AG04449 (cell line): ENCODE measurements around the gene SLC13A4.

Experiments
- CTCF ChIA-PET: fragments of 350-600 bp; formaldehyde crosslinking; extraction: SDS; loops from one replicate; lab custom pipeline; 2021; ENCODE audit warnings: antibody characterized with exemption; lab: Yijun Ruan, JAX
- POLR2A ChIA-PET: fragments of 400-600, 350-600 bp; formaldehyde crosslinking; extraction: SDS; loops from one replicate; lab custom pipeline; 2020; ENCODE audit warnings: antibody characterized with exemption, inconsistent platforms; lab: Yijun Ruan, JAX
- DNase-seq: peaks from one replicate; pipeline ENCODE4 v3.0.0-alpha.2; 2010; ENCODE audit warnings: low read depth, low spot score
- H3K4me3 ChIP-seq: 2 replicates; pipeline ENCODE4 v1.5.1; 2011; ENCODE audit warnings: low read depth, mild to moderate bottlenecking, control low read depth, low read length
- TF ChIP-seq, protein P1 (sequence below): IDR thresholded peaks from one replicate; pipeline ENCODE4 v1.5.1; 2011; ENCODE audit warnings: mild to moderate bottlenecking, moderate library complexity, low read length, control low read depth, inconsistent platforms; ENCODE audit not compliant: insufficient read depth; ENCODE audit errors: missing control alignments

The SLC13A4 gene

DNA sequence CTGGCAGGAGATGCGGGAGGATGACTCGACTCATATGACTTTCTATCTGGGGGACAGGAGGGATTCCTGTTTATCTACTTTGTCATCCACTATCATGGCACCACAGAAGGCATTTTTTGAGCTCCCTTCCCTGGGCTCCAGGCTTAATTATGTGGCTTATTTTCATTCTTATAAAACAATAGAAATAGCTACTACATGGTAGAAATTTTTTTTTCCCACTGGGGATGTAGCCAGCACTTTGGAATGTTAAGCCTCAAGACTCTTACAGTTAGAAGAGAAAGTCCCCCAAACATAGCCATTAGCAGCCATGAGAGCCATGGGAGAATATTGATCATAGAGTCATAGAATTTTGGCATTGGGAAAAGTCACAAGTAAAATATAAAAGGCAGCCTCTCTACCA is 35.3 kb upstream of the SLC13A4 start:
- TF ChIP-seq, protein P1, sequence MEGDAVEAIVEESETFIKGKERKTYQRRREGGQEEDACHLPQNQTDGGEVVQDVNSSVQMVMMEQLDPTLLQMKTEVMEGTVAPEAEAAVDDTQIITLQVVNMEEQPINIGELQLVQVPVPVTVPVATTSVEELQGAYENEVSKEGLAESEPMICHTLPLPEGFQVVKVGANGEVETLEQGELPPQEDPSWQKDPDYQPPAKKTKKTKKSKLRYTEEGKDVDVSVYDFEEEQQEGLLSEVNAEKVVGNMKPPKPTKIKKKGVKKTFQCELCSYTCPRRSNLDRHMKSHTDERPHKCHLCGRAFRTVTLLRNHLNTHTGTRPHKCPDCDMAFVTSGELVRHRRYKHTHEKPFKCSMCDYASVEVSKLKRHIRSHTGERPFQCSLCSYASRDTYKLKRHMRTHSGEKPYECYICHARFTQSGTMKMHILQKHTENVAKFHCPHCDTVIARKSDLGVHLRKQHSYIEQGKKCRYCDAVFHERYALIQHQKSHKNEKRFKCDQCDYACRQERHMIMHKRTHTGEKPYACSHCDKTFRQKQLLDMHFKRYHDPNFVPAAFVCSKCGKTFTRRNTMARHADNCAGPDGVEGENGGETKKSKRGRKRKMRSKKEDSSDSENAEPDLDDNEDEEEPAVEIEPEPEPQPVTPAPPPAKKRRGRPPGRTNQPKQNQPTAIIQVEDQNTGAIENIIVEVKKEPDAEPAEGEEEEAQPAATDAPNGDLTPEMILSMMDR = no peak
- H3K4me3 ChIP-seq = no peak overlapping the region
- CTCF ChIA-PET = interaction anchor here (1.4 kb wide), 1 partner anchor 101 kb away, joined by 3 read pairs; the partner anchor contains the start of gene STMP1
- DNase-seq = no peak
- POLR2A ChIA-PET = no interaction called here

DNA sequence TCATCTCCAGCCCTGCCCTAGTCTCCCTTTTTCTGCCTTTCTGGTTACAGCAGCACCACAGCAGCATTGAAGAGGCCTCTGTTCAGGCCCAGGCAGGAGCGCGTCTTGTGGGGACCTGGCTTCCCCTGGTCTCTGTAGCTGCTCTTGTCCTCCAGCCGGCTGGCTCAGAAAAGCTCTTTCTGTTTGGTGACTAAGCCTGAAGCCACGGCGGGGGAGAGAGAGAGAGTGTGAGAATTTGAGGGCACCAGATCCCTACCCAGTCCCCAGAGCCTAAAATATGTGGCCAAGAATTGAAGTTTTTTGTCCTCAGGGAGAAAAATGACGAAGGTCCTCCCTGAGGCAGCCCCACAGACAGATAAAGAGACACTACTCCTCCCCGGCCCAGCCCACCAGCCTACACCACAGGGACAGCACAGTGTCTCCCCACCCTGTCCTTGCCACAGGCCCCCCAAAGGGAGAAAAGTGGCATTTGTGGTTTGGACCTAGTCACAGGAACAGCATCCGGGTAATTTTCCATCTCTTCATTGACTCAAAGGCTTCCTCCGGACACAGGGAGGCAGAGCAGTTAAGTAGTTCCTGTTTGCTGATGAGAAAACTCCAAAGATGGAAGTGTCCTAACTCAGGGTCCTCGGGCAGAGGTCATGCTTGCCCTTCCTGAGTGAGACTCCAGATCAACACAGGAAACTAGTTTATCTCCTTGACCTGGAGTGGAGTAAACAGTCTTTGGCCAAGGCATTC is 33.9 kb upstream of the SLC13A4 start:
- DNase-seq = no peak
- ChIA-PET CTCF (no interaction called here), POLR2A (interaction anchor here (0.6 to 1.0 kb wide), 3 partner anchors 16 to 52 kb away, joined by 3 read pairs; no protein-coding TSS in a partner anchor)
- no peak overlapping the region for H3K4me3 ChIP-seq
- TF ChIP-seq, protein P1 = no peak

DNA sequence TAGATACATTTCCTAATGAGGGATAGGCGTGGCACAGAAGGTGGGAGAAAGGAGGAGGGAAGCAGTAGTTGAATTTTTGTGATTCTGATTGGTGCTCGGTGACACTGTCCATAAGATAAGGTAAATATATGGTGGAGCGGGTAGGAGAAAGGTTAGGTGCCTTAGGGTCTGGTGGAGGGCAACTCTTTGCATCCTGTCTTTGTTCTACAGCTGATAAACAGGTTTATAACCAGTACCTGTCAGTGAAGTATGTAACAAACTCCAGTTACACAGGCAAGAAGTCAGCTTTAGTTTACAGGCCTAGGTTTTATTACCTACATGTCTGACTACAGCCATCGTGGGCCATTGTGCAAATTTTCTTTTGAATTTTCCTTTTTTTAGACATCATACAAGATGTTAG is 31.5 kb upstream of the SLC13A4 start:
- DNase-seq = no peak
- ChIA-PET POLR2A (no interaction called here), CTCF (interaction anchor here (1.2 kb wide), 1 partner anchor 15 kb away, joined by 3 read pairs; no protein-coding TSS in a partner anchor)
- H3K4me3 ChIP-seq = no peak overlapping the region
- TF ChIP-seq, protein P1 = no peak

DNA sequence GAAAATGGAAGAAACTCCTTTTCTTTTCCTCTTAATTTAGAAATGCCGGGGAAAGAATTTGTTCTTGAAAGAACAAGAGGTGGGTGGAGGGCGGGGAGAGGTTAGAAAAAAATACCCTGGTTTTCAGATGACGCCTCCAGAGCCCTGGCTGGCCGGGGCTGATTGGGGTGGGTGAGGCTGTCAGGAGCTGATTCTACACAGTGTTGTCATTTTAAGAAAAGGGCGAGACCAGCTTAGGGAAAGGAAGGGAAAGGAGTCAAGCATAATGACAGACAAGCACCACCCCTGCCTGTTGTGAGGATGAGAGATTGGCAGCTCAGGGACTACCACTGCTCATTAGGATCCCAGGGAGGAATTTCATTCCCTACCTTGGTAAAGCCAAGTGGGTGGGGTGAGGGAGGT is 30.5 kb upstream of the SLC13A4 start:
- H3K4me3 ChIP-seq = no peak overlapping the region
- DNase-seq = no peak
- ChIA-PET POLR2A (interaction anchor here (1.0 kb wide), 1 partner anchor 96 kb away, joined by 3 read pairs; the partner anchor contains the start of gene STMP1), CTCF (interaction anchor here (1.2 to 1.3 kb wide), 2 partner anchors 14 to 87 kb away, joined by 3 to 6 read pairs; no protein-coding TSS in a partner anchor)
- TF ChIP-seq, protein P1 = no peak

DNA sequence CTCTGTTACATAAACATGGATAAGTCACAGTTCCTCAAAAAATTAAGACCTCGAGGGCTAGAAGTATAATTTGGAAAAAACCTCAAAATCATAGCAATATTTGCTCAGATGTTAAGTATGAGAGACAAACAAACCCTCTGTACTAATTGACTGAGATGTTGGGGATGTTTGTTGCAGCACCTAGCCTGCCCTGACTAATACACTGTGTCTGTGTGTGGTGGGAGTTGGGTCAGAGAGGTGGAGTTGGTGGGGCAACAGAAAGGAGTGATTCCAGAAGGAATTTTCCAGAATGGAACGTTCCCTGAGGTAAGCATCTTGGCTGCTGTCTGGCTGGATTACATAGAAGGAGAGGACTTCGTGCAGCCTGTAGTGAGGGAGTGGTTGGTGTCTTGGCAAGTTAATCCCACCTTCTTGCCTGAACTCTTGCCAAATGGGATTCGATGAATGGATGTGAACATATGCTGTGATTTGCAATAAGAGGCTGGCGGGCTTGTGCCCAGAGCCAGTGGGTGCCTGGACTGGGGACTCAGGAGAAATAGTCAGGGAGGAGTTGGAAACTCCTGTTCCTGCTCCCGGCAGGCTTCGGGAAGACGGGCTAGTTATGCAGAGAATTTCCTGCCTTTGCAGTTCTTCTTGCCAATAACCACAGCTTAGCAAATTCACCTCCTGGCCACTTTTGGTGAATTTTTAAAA is 29.9 kb upstream of the SLC13A4 start:
- CTCF ChIA-PET = interaction anchor here (1.1 to 1.5 kb wide), 3 partner anchors 13 to 86 kb away, joined by 4 to 6 read pairs (median 4); no protein-coding TSS in a partner anchor
- DNase-seq = no peak
- H3K4me3 ChIP-seq = no peak overlapping the region; the same call in 1 of the 2 replicates
- TF ChIP-seq, protein P1 = no peak
- POLR2A ChIA-PET = interaction anchor here (1.0 kb wide), 1 partner anchor 96 kb away, joined by 3 read pairs; the partner anchor contains the start of gene STMP1
